Lung (tissue), 12 donors: Measurements from ENCODE around the gene RGS7. TPM values are rescaled to one million over a fixed set of nuclear protein-coding genes. Genes with fewer than 3 reads are reported as not detected.

Experiments used
- ATAC-seq: fragments of 200-7000 bp; cut with Tn5 transposase; one replicate; pipeline ENCODE4 v1.9.1; 2020; ENCODE audit warnings: moderate number of reproducible peaks; ENCODE audit not compliant: insufficient read depth, low FRiP score
- DNase-seq, 3 donors: peaks; one replicate each; pipeline ENCODE4 v3.0.0-alpha.2; 2013 to 2017
- H3K27ac ChIP-seq, 2 donors: one replicate each; pipeline ENCODE4 v1.5.1; 2013; ENCODE audit warnings: mild to moderate bottlenecking in 2 of 2, moderate library complexity in 2 of 2, control low read depth in 1 of 2, inconsistent platforms in 1 of 2, low read depth in 1 of 2, low read length in 1 of 2
- H3K27me3 ChIP-seq, 3 donors: one replicate each; pipeline ENCODE4 v1.5.1; 2013; ENCODE audit warnings: low read length in 2 of 3; ENCODE audit not compliant: control insufficient read depth in 3 of 3, insufficient read depth in 3 of 3
- H3K36me3 ChIP-seq, 4 donors: one replicate each; pipeline ENCODE4 v1.5.1; 2013; ENCODE audit warnings: low read length in 4 of 4, mild to moderate bottlenecking in 1 of 4, moderate library complexity in 1 of 4; ENCODE audit not compliant: control insufficient read depth in 4 of 4, insufficient read depth in 4 of 4
- H3K4me1 ChIP-seq, 5 donors: one replicate each; pipeline ENCODE4 v1.5.1; 2013; ENCODE audit warnings: low read length in 5 of 5, mild to moderate bottlenecking in 2 of 5, moderate library complexity in 1 of 5; ENCODE audit not compliant: control insufficient read depth in 5 of 5, insufficient read depth in 5 of 5
- H3K4me3 ChIP-seq: one replicate; pipeline ENCODE4 v1.5.1; 2013; ENCODE audit warnings: mild to moderate bottlenecking, control low read depth, moderate library complexity
- H3K9ac ChIP-seq, 2 donors: one replicate each; pipeline ENCODE4 v1.5.1; 2013; ENCODE audit warnings: low read length in 2 of 2, control low read depth in 1 of 2; ENCODE audit not compliant: insufficient read depth in 1 of 2
- H3K9me3 ChIP-seq, 4 donors: one replicate each; pipeline ENCODE4 v1.5.1; 2013; ENCODE audit warnings: low read length in 3 of 4, mild to moderate bottlenecking in 1 of 4, moderate library complexity in 1 of 4; ENCODE audit not compliant: control insufficient read depth in 4 of 4, insufficient read depth in 3 of 4
- WGBS, 2 donors: extraction: QIAGEN DNeasy Blood & Tissue Kit; methylation state at CpG; one replicate each; pipeline ENCODE4 v1.1.7; 2013; 5-methylcytosine and 5-hydroxymethylcytosine counted together
- polyA plus RNA-seq, 2 donors: library from polyadenylated mRNA; stranded (reverse); fragments of 200-250 nt; gene quantifications; one replicate each; pipeline ENCODE4 v1.2.1, GENCODE V29; 2013
- total RNA-seq, 2 donors: library from RNA; depleted of rRNA in 1 of 2; stranded (reverse); fragments of >200 nt in 1 of 2; gene quantifications; one replicate each; pipeline ENCODE4 v1.2.1, GENCODE V29; 2014 to 2021
- TF ChIP-seq, protein P1 (sequence below): IDR thresholded peaks from 2 replicates; pipeline ENCODE4 v1.5.1; 2012; ENCODE audit warnings: mild to moderate bottlenecking; ENCODE audit errors: control extremely low read depth, extremely low read depth
- donor health status: control.
- donor health status: control.
- donor health status: Bipolar disorder and iron deficiency.
- donor health status: healthy.
- donor health status: DM: yes; HTN: yes; CAD: no.

RGS7 gene
- total and polyA plus RNA-seq, 4 donors, result 0.06 to 0.25 (median 0.08) TPM; not detected in 1

GRCh38 chr1:241086686-241087085, 270.3 kb downstream of the RGS7 start:
- no peak overlapping the region for H3K4me3 ChIP-seq
- no peak for ATAC-seq
- no peak overlapping the region for H3K9ac ChIP-seq
- DNase-seq, result no peak
- 78 to 82% methylated on average over 6 of the region's 6 CpGs for WGBS, 2 donors
- no peaks in the 10 kb centered on the region for H3K27me3 ChIP-seq
- H3K9me3 ChIP-seq, result no peaks in the 10 kb centered on the region
- TF ChIP-seq, protein P1, sequence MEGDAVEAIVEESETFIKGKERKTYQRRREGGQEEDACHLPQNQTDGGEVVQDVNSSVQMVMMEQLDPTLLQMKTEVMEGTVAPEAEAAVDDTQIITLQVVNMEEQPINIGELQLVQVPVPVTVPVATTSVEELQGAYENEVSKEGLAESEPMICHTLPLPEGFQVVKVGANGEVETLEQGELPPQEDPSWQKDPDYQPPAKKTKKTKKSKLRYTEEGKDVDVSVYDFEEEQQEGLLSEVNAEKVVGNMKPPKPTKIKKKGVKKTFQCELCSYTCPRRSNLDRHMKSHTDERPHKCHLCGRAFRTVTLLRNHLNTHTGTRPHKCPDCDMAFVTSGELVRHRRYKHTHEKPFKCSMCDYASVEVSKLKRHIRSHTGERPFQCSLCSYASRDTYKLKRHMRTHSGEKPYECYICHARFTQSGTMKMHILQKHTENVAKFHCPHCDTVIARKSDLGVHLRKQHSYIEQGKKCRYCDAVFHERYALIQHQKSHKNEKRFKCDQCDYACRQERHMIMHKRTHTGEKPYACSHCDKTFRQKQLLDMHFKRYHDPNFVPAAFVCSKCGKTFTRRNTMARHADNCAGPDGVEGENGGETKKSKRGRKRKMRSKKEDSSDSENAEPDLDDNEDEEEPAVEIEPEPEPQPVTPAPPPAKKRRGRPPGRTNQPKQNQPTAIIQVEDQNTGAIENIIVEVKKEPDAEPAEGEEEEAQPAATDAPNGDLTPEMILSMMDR, result no peak
- H3K4me1 ChIP-seq, result no peaks in the 10 kb centered on the region
- H3K27ac ChIP-seq, result no peak overlapping the region
- H3K36me3 ChIP-seq, result no peaks in the 10 kb centered on the region

GRCh38 chr1:241083285-241083684, 273.7 kb downstream of the RGS7 start:
- no peaks in the 10 kb centered on the region for H3K36me3 ChIP-seq
- no peaks in the 10 kb centered on the region for H3K9me3 ChIP-seq
- DNase-seq, result no peak
- H3K27me3 ChIP-seq, result no peaks in the 10 kb centered on the region
- TF ChIP-seq, protein P1, result no peak
- 88 to 90% methylated on average over 3 of the region's 3 CpGs for WGBS, 2 donors
- H3K9ac ChIP-seq, result no peak overlapping the region
- no peak overlapping the region for H3K4me3 ChIP-seq
- H3K27ac ChIP-seq, result no peak overlapping the region
- no peaks in the 10 kb centered on the region for H3K4me1 ChIP-seq
- no peak for ATAC-seq

- Histone ChIP-seq H3K36me3 (no peaks in the 10 kb centered on the region), H3K4me3 (no peak overlapping the region), H3K27me3 (no peaks in the 10 kb centered on the region), H3K4me1 (no peaks in the 10 kb centered on the region), H3K9ac (no peak overlapping the region), H3K9me3 (no peaks in the 10 kb centered on the region), H3K27ac (no peak overlapping the region)
- WGBS, 2 donors, result 45 to 67% methylated on average over 2 of the region's 2 CpGs
- no peak for DNase-seq
- no peak for ATAC-seq
- TF ChIP-seq, protein P1, result no peak
Measured at GRCh38 chr1:241081473-241081872, 275.5 kb downstream of the RGS7 start.

GRCh38 chr1:241079459-241079858, 277.5 kb downstream of the RGS7 start:
- WGBS, 2 donors, result 77 to 88% methylated on average over 1 of the region's 1 CpG
- Histone ChIP-seq H3K9me3 (no peaks in the 10 kb centered on the region), H3K27me3 (no peaks in the 10 kb centered on the region), H3K4me1 (no peaks in the 10 kb centered on the region), H3K27ac (no peak overlapping the region), H3K9ac (no peak overlapping the region), H3K36me3 (no peaks in the 10 kb centered on the region), H3K4me3 (no peak overlapping the region)
- DNase-seq, result no peak
- ATAC-seq, result no peak
- TF ChIP-seq, protein P1, result no peak
